ENCODE data around the gene CSNK2B.

DNA sequence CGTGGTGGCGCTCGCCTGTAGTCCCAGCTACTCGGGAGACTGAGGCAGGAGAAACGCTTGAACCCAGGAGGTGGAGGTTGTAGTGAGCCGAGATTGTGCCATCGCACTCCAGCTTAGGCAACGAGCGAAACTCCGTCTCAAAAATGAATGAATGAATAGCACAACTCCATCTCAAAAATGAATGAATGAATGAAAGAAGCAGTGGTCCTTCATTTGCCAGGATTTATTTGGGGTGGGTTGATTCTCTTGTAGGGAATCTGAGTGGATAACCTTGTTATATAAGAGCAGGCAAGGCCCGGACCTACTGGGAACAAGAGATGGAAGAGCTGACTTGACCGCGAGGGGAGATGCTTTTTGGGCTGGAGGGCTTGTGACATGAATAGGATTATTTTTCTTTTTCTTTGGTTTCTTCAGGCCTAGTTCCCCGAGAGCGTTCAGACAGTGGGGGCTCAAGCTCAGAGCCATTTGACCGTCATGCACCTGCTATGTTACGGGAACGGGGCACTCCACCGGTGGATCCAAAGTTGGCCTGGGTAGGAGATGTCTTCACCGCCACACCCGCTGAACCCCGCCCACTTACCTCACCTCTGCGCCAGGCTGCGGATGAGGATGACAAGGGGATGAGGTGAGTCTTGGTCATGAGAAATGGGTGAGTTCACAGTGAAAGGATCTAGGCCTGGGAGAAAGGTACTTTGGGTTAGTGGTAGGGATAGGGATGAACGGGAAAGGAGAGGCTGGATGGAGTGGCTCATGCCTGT is 35.5 kb upstream of the CSNK2B start:
- no peak for TF ChIP-seq CTCF (IDR thresholded peaks at IDR 0.05)
- TF ChIP-seq POLR2A (IDR thresholded peaks at IDR 0.05) = no peak

All from testis (tissue), 2 donors.